Stimulated activated CD4-positive, alpha-beta T cell treated with anti-CD3 and anti-CD28 coated beads, Interleukin-15, amount 100 ng/mL, for 1 hour (primary cell): ENCODE measurements around the gene CAMTA1.

Experiments
- DNase-seq, 2 donors: peaks; one replicate each; pipeline ENCODE4 v3.0.0-alpha.2; 2020; ENCODE audit warnings: low read depth in 1 of 2, low spot score in 1 of 2

CAMTA1 gene

GRCh38 chr1:6872573-6873261, 87.5 kb downstream of the CAMTA1 start:
- DNase-seq, result no peak

- DNase-seq, result no peak
Measured at GRCh38 chr1:6873298-6874015, 88.2 kb downstream of the CAMTA1 start.

- DNase-seq, result no peak
Measured at GRCh38 chr1:6874298-6874697, 89.0 kb downstream of the CAMTA1 start.

GRCh38 chr1:6880951-6881690, 95.9 kb downstream of the CAMTA1 start:
- DNase-seq, result no peak

- DNase-seq, result no peak
Measured at GRCh38 chr1:6882414-6882813, 97.2 kb downstream of the CAMTA1 start.

GRCh38 chr1:6884652-6885153, 99.4 kb downstream of the CAMTA1 start:
- no peak for DNase-seq

GRCh38 chr1:6885426-6885825, 100.2 kb downstream of the CAMTA1 start:
- DNase-seq, result no peak

- no peak for DNase-seq
Measured at GRCh38 chr1:6886523-6886922, 101.3 kb downstream of the CAMTA1 start.

- no peak for DNase-seq
Measured at GRCh38 chr1:6888268-6888667, 103.0 kb downstream of the CAMTA1 start.

GRCh38 chr1:6888870-6889269, 103.6 kb downstream of the CAMTA1 start:
- no peak for DNase-seq

- no peak for DNase-seq
Measured at GRCh38 chr1:6889875-6890480, 104.7 kb downstream of the CAMTA1 start.

- DNase-seq, result no peak
Measured at GRCh38 chr1:6890686-6891085, 105.4 kb downstream of the CAMTA1 start.

GRCh38 chr1:6891781-6892579, 106.7 kb downstream of the CAMTA1 start:
- no peak for DNase-seq

- DNase-seq, result no peak
Measured at GRCh38 chr1:6893388-6893787, 108.1 kb downstream of the CAMTA1 start.

GRCh38 chr1:6897138-6897537, 111.9 kb downstream of the CAMTA1 start:
- no peak for DNase-seq

- DNase-seq, result no peak
Measured at GRCh38 chr1:6898974-6899539, 113.8 kb downstream of the CAMTA1 start.

- DNase-seq, result no peak
Measured at GRCh38 chr1:6899621-6900020, 114.4 kb downstream of the CAMTA1 start.

GRCh38 chr1:6902153-6902552, 116.9 kb downstream of the CAMTA1 start:
- DNase-seq, result no peak

GRCh38 chr1:6904476-6905170, 119.4 kb downstream of the CAMTA1 start:
- no peak for DNase-seq

- DNase-seq, result no peak
Measured at GRCh38 chr1:6905331-6905730, 120.1 kb downstream of the CAMTA1 start.
